ENCODE data around the gene COL27A1. TPM values are rescaled to one million over a fixed set of nuclear protein-coding genes. Genes with fewer than 3 reads are reported as not detected.
A peak's percentile ranks its signal among the peaks of the same experiment; 100 is the strongest.

COL27A1 gene
- total RNA-seq, 1 donor from 2014 or later, result 13.7 TPM

- DNase-seq, result no peak
- no peak for ATAC-seq
- H3K4me1 ChIP-seq, result peaks cover 28% of the 10 kb centered on the region
- H3K36me3 ChIP-seq, result peaks cover 98% of the 10 kb centered on the region
- no peak overlapping the region for H3K4me3 ChIP-seq
- H3K27ac ChIP-seq, result peak overlapping the region; percentile 72
- intact Hi-C loops (cut with DNase I), result no loop called here
- no peaks in the 10 kb centered on the region for H3K9me3 ChIP-seq
- TF ChIP-seq CTCF (IDR thresholded peaks at IDR 0.05), result no peak
- no peaks in the 10 kb centered on the region for H3K27me3 ChIP-seq
Observed at GRCh38 chr9:114349713-114350480, 194.6 kb downstream of the COL27A1 start.

DNA sequence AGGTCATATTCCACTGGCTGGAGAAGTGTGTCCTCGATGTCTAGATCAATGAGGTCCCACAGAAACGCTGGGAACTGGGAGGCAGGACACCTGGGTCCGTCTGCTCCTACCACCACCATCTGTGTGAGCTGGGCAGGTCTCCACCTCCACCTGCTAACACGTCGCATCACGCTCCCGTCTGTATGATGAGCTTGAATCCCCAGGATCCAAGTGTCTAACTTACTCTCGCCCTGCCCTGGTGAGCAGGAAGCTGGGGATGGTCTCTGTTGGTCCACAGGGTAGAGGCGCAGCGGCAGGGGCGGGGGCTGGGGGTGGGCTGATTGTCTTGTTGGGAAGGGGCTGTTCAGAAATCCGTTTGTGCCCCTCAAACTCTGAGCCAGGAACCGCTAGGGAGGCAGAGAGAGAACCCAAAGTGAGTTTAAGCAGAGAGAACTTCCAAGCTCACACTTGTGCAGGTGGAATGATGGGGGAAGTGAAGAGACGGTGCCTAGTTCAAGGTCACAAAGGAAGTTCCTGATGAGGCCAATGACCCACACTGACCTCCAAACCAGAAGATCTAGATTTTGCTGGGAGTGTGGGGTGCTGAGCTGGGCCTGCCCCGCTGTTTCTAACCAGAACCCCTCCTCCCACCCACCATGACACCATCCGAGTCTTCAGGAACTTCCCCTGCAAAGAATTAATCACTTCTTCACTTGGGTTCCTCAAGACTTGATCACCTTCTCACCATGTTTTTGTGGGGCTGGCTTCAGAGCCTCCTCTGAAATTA lies 195.5 kb downstream of the COL27A1 start:
- H3K27ac ChIP-seq, result no peak overlapping the region
- H3K4me1 ChIP-seq, result peaks cover 28% of the 10 kb centered on the region
- DNase-seq (no peak), ATAC-seq (no peak)
- TF ChIP-seq CTCF (IDR thresholded peaks at IDR 0.05), result no peak
- peaks cover 98% of the 10 kb centered on the region for H3K36me3 ChIP-seq
- intact Hi-C loops (cut with DNase I), result no loop called here
- no peak overlapping the region for H3K4me3 ChIP-seq
- H3K27me3 ChIP-seq, result no peaks in the 10 kb centered on the region
- H3K9me3 ChIP-seq, result no peaks in the 10 kb centered on the region

DNA sequence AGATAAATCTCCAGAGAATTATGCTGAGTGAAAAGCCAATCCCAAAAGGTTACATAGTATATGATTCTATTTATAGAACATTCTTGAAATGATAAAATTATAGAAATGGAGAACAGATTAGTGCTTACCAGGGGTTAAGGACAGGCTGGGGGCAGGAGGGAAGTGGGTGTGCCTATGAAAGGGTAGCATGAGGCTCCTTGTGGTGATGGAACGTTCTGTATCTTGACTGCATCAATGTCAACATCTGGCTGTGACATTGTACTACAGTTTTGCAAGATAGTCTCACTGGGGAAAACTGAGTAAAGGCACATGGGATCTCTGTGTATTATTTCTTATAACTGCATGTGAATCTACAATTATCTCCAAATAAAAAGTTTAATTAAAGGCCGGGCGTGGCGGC lies 196.6 kb downstream of the COL27A1 start:
- no peak for TF ChIP-seq CTCF (IDR thresholded peaks at IDR 0.05)
- peak; percentile 27 for ATAC-seq

DNA sequence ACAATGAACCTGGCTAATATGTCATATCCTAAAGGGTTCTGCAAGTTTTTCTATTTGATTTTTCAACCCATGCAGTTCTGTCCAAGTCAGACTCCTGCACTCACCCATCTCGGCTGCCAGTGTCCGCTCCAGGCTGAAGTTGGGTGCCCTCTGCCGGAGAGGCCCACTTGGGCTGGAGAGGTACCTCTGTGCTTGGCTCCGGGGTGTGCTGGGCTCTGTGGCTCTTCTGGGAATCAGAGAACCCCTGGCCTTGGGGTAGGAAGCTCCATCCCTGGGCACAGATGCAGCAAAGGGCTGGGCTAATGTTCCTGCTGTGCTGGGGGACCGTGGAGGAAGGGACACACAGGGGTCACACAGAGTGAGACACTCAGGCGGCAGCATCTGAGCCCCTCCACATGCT lies 200.5 kb downstream of the COL27A1 start:
- no peak for ATAC-seq
- no peak for TF ChIP-seq CTCF (IDR thresholded peaks at IDR 0.05)
- Histone ChIP-seq H3K4me3 (no peak overlapping the region), H3K36me3 (peaks cover 100% of the 10 kb centered on the region), H3K27me3 (no peaks in the 10 kb centered on the region), H3K9me3 (no peaks in the 10 kb centered on the region), H3K4me1 (peaks cover 3% of the 10 kb centered on the region), H3K27ac (no peak overlapping the region)
- DNase-seq, result peak; percentile 48
- intact Hi-C loops (cut with DNase I), result no loop called here

More for the DNA sequence above, 196.6 kb downstream of the COL27A1 start:
- H3K27me3 ChIP-seq, result no peaks in the 10 kb centered on the region
- H3K4me1 ChIP-seq, result peaks cover 28% of the 10 kb centered on the region
- no peak overlapping the region for H3K4me3 ChIP-seq
- no peak for DNase-seq
- H3K36me3 ChIP-seq, result peaks cover 98% of the 10 kb centered on the region
- no peak overlapping the region for H3K27ac ChIP-seq
- intact Hi-C loops (cut with DNase I), result no loop called here
- H3K9me3 ChIP-seq, result no peaks in the 10 kb centered on the region

DNA sequence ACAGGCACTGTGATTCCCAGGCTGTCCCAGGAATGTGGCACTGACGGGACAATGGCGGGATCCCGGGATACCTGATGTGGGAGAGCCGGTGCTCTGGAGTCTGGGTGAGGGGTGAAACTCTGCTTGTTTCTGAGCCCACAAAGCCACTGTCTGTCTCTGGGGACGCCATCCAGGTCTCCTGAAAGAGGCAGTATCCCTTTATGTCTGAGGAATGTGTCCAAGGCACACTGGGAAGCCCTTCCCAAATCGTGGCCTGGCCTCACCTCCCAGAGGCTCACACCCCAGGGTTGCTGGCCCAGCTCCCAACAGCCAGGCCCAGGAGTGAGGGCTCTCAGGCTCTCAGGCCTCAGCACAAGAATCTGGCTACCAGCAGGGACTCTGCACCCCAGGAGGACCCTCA lies 201.5 kb downstream of the COL27A1 start:
- Histone ChIP-seq H3K27ac (no peak overlapping the region), H3K36me3 (peaks cover 100% of the 10 kb centered on the region), H3K4me3 (no peak overlapping the region), H3K27me3 (no peaks in the 10 kb centered on the region), H3K4me1 (no peaks in the 10 kb centered on the region), H3K9me3 (no peaks in the 10 kb centered on the region)
- ATAC-seq, result no peak
- intact Hi-C loops (cut with DNase I), result no loop called here
- peak; percentile 47 for DNase-seq
- TF ChIP-seq CTCF (IDR thresholded peaks at IDR 0.05), result no peak

All from upper lobe of right lung (tissue), 1 donor.